ENCODE measurements around the gene FGD2.

The FGD2 gene

DNA sequence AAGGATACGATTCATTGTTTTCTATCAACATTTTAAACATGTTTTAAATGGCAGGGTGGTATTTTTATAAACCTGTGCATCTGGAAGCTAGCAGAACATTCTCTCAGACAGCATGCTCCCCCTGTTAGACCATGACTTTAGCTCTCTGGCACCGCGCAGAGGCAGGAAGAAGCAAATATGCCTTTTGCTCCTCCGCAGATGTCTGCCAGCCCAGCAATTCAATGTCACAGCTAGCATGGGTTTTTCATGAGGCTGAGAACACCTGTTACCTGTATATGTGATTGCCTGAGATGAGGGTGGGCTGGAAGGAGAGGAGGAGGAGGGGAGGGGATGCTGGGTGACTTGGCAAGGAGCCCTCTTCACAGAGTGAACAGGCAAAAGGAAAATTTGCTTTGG lies 26.1 kb upstream of the FGD2 start:
- TF ChIP-seq, protein P1, sequence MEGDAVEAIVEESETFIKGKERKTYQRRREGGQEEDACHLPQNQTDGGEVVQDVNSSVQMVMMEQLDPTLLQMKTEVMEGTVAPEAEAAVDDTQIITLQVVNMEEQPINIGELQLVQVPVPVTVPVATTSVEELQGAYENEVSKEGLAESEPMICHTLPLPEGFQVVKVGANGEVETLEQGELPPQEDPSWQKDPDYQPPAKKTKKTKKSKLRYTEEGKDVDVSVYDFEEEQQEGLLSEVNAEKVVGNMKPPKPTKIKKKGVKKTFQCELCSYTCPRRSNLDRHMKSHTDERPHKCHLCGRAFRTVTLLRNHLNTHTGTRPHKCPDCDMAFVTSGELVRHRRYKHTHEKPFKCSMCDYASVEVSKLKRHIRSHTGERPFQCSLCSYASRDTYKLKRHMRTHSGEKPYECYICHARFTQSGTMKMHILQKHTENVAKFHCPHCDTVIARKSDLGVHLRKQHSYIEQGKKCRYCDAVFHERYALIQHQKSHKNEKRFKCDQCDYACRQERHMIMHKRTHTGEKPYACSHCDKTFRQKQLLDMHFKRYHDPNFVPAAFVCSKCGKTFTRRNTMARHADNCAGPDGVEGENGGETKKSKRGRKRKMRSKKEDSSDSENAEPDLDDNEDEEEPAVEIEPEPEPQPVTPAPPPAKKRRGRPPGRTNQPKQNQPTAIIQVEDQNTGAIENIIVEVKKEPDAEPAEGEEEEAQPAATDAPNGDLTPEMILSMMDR (IDR thresholded peaks at IDR 0.05; ENCODE audit: low read depth, low read length) = peak; percentile 95
- peak; percentile 44 for DNase-seq (ENCODE audit: extremely low read depth, low read depth)

- DNase-seq (ENCODE audit: extremely low read depth, low read depth) = no peak
- TF ChIP-seq, protein P1 (IDR thresholded peaks at IDR 0.05; ENCODE audit: low read depth, low read length) = no peak
Observed at GRCh38 chr6:36980129-36980528, 25.3 kb upstream of the FGD2 start.

DNA sequence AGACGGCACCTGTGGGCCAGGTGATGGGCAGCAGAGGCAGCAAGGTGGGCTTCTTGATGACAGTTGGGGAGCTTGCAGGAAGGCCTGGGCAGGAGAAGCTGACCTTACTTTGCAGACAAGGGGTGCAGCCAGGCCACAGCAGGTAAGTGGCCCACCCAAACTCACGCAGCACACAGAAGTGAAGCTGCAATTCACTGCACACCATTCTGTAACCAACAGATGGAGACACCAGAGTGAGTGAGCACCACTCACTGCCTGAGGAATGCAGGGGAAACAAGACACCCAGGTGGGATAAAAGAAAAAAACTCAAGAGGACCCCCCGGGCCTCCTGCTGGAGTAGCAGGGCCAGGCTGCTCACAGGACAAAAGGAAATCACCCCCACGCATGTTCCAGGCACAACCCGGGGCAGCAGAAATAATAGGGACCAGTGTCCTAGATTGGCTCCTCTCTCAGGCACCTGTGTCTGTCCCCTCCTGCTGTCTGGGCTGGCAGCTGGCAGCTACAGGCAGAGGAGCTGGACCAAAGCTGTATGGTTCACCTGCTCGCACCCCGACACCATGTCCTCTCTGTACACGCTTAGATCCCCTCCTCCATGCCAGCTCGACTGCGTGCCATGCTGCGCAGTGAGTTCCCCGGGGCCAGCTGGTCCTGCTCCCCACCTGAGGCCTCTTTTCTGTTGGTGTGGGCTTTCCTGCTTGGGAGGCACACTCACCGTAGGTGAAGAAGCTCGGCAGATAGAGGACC lies 24.4 kb upstream of the FGD2 start:
- TF ChIP-seq, protein P1 (IDR thresholded peaks at IDR 0.05; ENCODE audit: low read depth, low read length) = no peak
- no peak for DNase-seq (ENCODE audit: extremely low read depth, low read depth)

GRCh38 chr6:36983538-36983937 lies 21.9 kb upstream of the FGD2 start:
- TF ChIP-seq, protein P1 (IDR thresholded peaks at IDR 0.05; ENCODE audit: low read depth, low read length) = no peak
- DNase-seq (ENCODE audit: extremely low read depth, low read depth) = no peak

- peak; percentile 35 for DNase-seq (ENCODE audit: extremely low read depth, low read depth)
- TF ChIP-seq, protein P1 (IDR thresholded peaks at IDR 0.05; ENCODE audit: low read depth, low read length) = no peak
Observed at GRCh38 chr6:36984581-36985416, 20.7 kb upstream of the FGD2 start.

DNA sequence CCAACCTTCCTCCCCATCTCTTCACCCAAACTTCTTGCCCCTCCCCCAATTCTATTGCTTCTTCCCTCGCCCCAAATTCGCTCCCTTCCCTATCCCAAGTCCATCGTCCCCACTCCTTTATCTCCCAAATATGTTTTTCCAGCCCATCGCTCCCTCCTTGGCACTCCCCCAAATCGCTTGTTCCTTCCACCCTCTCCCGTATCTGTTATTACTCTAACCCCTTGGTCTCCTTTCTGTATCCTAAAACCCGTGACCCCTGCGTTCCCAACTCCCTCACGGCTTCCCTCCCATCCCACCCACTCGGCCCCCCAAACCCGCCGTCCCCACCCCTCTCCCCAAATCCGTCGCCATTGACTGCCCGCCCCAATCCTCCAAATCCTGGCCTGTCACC lies 20.0 kb upstream of the FGD2 start:
- TF ChIP-seq, protein P1 (IDR thresholded peaks at IDR 0.05; ENCODE audit: low read depth, low read length) = no peak
- DNase-seq (ENCODE audit: extremely low read depth, low read depth) = no peak

All from AG09319 (cell line).